GM18511 (cell line): ENCODE measurements around the gene DLG2.
"Not testable (repeated sequence)": the region's sequence is repeated elsewhere in the genome, so short reads cannot be mapped to it uniquely, and the experiment has no call there.

Experiments used
- ATAC-seq: cut with Tn5 transposase; IDR thresholded peaks from one replicate; pipeline ENCODE4 v1.9.1; 2021; ENCODE audit warnings: mild to moderate bottlenecking, moderate library complexity; ENCODE audit not compliant: unreplicated experiment

Gene DLG2

DNA sequence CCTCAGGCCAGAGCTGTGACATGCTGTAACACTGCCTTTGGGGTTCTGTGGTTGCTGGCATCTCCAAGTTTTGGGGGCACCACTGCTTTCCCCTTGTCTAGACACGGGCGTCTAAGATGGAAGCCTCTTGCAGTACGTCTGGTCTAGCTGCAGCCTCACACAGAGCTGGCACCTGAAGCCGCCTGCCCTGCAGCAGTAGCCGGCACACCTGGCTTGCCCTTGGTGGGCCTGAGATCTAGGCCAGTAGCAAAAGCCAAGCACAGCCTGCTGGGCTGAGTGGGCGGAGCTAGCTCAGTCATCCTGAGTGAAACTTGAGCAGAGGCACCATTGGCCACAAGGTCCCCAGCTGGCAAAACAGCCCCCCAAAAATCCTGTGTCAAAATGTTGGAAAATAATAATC is 154.2 kb downstream of the DLG2 start:
- no peak for ATAC-seq

DNA sequence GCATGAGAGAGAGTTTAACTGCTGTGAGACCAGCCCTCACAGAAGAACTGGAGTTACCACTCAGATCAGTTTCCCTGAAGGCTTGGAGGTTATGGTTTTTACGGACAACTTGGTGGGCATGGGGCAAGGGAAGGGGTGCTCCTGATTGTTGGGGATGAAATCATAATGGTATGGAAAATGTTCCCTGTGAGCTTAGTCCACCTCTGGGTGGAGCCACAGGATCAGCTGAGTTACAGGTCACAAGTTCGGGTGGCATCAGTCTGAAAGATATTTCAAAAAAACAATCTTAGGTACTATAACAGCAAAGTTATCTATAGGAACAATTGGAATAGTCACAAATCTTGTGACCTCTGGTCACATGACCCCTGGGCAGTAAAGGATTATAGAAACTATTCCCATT is 162.9 kb downstream of the DLG2 start:
- no peak for ATAC-seq

DNA sequence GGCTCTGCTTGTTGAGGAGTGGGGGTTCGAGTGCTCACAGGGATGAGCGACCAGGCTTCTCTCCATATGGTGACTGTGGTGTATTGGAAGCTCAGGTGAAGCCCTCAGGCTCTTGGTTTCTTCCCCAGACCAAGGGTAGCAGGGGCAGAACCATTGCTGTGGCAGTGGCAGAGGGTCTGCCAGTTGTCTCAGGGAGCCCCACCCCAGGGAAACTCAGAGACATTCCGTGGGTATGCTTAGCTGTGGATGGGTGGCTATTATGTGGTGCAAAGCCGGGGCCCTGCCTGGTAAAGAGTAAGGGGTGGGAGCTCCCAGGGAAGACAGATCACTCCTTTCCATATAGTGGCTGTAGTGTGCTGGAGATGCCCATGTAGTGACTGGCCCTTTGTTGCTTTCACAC is 167.8 kb downstream of the DLG2 start:
- ATAC-seq: no peak

DNA sequence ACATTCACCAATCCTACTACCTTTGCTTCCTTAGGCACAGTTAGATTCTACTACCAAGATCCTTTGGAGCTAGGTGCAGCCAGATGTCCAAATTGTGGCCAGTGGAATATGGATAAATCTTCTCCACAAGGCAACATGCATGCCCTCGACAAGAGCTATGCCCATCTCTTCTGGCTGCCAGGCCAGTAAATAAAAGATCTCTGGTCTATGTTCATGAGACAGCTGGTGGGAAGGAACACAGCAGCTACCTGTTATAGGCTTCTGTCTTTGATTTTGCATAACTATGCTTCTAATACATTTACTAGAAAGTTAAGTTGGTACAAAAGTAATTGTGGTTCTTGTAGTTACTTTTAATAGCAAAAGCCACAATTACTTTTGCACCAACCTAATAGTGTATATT is 182.7 kb downstream of the DLG2 start:
- no peak for ATAC-seq

- ATAC-seq: no peak
Observed at GRCh38 chr11:85440273-85440672, 186.9 kb downstream of the DLG2 start.

DNA sequence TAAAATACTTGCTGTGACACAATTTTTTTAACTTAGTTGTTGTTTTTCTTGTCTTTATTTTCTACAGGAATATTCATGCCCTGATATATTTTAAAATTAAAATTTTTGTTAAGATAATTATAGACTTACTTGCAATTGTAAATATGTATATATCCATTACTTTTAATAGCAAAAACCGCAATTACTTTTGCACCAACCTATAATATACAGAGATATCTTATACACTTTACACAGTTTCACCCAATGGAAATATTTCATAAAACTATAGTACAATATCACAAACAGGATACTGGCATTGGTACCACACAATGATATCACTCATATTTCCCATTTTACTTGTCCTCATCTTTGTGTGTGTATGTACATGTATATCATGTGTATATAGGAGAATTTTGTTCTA is 188.8 kb downstream of the DLG2 start:
- no peak for ATAC-seq

DNA sequence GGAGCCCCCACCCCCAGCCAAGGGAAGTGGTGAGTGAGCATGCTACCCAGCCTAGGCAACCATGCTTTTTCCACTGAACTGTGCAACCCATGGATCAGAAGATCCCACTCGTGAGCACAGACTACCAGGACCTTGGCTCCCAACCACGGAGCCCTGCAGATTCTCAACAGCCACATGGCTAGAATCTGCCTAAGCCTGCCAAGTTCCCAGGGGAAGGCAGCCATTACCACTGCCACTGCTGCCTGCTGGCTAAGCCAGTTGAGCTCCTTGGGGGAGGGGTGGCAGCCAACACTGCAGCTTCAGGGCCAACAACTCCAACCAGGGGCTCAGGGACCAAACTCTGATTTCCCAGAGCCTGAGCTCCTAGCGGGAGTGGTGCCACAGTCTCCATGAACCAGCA is 195.8 kb downstream of the DLG2 start:
- ATAC-seq: no peak

- no peak for ATAC-seq
Observed at GRCh38 chr11:85423794-85424193, 203.3 kb downstream of the DLG2 start.

DNA sequence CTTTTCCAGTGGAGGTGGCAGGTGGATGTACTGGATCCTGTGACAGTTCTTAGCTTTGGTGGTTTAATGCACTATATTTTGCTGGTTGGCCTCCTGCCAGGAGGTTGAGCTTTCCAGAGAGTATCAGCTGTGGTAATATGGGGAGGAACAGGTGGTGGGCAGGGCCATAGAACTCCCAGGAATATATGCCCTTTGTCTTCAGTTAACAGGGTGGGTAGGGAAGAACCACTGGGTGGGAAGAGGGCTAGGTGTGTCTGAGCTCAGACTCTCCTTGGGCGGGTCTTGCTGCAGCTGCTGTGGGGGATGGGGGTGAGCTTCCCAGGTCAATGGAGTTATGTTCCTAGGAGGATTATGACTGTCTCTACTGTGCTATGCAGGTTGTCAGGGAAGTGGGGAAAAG is 203.8 kb downstream of the DLG2 start:
- ATAC-seq: no peak

DNA sequence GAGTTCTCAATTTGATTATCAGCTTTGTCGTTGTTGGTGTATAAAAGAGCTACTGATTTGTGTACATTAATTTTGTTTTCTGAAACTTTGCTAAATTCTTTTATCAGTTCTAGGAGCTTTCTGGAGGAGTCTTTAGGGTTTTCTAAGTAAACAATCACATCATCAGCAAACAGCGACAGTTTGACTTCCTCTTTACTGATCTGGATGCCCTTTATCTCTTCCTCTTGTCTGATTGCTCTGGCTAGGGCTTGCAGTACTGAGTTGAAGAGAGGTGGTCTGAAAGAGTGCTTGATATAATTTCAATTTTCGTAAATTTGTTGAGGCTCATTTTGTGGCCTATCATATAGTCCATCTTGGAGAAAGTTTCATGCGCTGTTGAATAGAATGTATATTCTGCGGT is 213.0 kb downstream of the DLG2 start:
- ATAC-seq: no peak

GRCh38 chr11:85407648-85408047 is 219.5 kb downstream of the DLG2 start:
- ATAC-seq: no peak

GRCh38 chr11:85406841-85407240 is 220.3 kb downstream of the DLG2 start:
- ATAC-seq: no peak

DNA sequence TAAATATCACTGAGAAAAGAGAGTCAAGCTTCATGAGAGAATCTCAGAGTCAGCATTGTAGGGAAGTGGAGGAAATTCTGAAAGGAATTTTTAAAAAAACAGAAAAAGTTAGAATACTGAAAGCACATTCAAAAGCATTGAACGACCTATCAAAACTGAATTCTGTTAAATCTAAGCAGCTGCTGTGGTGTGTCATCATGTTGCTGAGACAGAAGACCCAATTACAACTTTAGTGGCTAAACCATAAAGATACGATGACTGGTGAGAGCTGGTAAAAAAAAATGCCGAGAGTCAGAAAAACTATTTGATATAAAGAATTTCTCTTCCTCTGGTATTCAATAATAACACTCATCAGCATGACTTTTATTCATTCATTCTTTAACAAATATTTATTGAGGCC is 220.8 kb downstream of the DLG2 start:
- ATAC-seq: no peak

- not testable (repeated sequence) for ATAC-seq
Observed at GRCh38 chr11:85395515-85396055, 231.6 kb downstream of the DLG2 start.

- ATAC-seq: no peak
Observed at GRCh38 chr11:85394283-85394682, 232.9 kb downstream of the DLG2 start.

DNA sequence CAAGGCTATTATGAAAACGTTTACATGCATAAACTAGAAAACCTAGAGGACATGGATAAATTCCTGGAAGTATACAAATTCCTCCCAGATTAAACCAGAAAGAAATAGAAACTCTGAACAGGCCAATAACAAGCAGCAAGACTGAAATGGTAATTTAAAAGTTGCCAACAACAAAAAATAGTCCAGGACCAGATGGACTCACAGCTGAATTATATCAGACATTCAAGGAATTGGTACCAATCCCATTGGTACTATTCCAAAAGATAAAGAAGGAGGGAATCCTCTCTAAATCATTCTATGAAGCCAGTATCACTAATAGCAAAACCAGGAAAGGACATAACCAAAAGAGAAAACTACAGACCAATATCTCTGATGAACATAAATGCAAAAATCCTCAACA is 236.0 kb downstream of the DLG2 start:
- ATAC-seq: no peak

DNA sequence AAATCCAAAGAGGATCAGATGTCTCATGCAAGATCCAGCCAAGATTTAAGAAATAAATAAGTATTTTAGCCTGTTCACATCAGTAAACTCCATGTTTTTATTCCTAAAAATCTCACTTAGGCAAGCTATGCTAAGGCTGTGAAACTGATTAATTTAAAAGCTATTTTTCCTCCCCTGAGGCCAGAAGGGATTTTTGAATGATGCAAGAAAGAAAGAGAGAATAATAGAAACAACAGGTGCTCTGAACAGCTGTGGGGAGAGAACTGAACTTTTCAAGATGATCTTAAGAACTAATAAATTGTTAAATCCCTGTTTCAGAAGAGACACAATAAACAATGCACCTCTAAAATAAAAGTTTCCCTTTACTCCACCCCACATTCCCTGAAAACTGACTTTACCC is 241.6 kb downstream of the DLG2 start:
- no peak for ATAC-seq

GRCh38 chr11:85385111-85385510 is 242.0 kb downstream of the DLG2 start:
- ATAC-seq: no peak

DNA sequence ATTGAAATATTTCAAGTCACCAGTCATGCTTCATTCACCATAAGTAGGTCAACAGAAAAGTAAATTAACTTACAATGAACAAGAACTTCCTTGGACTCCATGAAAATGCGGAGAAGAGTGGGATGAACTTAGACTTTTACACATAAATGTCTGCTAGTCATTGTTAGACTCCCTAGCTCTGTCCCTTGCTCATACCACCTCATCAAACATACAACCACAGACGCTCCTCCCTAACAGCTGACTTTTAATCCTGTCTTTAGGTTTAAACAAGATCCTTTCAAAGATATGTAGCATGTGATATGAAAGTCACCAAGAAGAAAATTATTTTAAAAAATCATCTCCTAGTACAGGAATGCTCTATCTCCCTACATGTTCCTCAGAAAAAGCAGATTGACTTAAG is 248.1 kb downstream of the DLG2 start:
- ATAC-seq: no peak

DNA sequence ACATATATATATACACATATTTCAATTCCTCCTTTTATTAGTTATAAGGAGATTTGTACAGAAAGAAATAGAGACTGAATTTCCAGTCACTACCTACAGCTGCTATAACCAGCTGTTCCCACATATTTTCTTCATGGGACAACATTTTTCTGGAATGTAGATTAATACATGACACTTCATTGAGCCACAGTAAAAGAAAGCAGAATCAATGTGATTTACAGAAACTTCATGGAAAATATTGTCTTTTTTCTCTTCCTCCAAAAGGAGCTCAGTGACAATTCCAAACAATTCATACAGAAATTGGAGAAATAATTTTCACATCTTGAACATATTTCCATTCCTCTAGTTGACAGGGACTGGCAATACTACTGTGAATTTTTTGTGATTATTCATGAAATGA is 249.2 kb downstream of the DLG2 start:
- no peak for ATAC-seq

DNA sequence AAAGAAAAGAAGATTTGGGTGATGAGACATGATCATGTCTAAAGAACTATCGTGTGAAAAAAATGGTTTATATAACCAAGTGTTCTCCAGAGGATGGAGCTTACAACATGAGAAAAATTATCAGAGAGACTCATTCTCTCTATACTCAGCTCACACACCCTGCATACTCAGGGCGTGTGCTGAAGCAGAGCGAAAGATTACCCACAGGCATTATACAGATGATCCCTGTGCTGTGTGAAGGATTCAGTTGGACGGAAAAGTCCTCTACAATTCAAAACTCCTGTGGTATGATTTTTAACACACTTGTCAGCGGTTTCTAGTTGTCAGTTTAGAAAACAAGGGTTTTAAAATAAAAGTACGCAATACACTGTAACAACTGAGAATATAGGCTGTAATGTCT is 267.3 kb downstream of the DLG2 start:
- ATAC-seq: no peak

DNA sequence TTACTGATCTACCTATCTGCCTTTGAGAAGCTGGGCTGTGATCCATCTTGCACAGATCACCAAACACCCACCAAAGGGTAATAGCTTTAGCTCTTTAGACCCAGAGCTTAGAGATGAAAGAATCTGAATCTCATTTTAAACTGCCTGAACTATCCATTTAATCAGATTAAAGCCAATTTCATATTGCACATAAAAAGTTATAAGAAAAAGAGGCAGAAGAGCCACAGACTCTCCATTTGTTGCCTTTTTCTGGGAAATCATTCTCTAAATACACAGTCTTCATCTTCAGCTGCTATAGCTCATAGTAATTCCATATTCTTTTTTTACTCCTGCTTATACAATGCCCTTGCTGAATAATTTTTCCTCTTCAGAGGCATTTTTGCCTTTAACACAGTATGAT is 271.2 kb downstream of the DLG2 start:
- no peak for ATAC-seq

DNA sequence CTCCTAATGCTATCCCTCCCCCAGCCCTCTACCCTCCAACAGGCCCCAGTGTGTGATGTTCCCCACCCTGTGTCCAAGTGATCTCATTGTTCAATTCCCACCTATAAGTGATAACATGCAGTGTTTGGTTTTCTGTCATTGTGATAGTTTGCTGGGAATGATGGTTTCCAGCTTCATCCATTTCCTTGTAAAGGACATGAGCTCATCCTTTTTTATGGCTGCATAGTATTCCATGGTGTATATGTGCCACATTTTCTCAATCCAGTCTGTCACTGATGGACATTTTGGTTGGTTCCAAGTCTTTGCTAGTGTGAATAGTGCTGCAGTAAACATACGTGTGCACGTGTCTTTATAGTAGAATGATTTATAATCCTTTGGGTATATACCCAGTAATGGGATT is 277.6 kb downstream of the DLG2 start:
- not testable (repeated sequence) for ATAC-seq

DNA sequence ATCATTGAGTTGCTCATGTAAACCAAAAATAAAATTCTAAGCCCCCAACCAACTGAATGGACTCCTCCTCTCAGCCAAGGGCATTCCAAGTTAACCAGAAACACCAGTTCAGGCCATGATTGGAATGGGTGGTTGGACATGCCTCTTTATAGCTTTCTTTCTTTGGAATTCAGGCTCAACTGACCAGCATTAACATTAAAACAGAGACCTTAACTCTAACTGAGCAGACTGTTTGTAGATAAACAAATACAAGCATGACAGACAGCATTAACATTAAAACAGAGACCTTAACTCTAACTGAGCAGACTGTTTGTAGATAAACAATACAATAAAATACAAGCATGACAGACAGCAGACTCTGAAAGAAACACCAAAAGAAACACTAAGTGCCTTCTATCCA is 278.2 kb downstream of the DLG2 start:
- no peak for ATAC-seq
